Stimulated activated CD8-positive, alpha-beta memory T cell treated with anti-CD3 and anti-CD28 coated beads, Interleukin-7, amount 100 ng/mL, for 24 hours (primary cell): ENCODE data around the gene ANAPC15.
A peak's percentile ranks its signal among the peaks of the same experiment; 100 is the strongest.

Source experiments
- DNase-seq: peaks from one replicate; pipeline ENCODE4 v3.0.0-alpha.2; 2020; ENCODE audit warnings: low read depth

The ANAPC15 gene

DNA sequence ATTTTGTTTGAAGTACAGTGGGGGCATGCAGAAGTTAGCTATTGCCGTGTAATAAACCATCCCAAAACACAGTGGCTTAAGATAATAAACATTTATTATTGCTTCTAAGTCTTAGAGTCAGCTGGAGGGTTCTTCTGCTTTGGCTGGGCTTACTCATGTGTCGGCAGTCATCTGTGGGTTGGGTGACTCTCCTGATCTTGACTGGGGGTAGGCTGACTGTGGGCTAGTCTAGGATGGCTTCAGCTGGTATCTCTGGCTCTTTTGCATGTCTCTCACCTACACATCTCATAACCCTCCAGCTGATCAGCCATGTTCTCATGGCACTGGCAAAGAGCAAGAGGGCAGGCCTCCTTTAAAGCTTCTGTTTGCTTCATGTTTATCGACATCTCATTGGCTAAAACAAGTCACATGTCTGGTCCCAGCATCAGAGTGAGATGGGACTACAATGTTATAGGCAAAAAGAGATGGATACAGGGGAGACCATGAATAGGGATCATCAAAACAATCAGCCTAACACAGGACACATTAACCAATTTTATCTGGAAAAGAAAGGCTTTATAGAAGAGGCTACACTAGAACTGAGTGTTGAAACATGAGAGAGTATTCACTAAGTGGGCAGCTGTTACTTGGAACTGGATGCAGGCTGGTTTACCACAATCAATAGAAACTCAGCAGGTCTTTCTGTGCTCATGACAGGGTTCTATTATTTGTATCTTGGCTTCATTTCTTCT lies 26.7 kb downstream of the ANAPC15 start:
- DNase-seq: no peak

DNA sequence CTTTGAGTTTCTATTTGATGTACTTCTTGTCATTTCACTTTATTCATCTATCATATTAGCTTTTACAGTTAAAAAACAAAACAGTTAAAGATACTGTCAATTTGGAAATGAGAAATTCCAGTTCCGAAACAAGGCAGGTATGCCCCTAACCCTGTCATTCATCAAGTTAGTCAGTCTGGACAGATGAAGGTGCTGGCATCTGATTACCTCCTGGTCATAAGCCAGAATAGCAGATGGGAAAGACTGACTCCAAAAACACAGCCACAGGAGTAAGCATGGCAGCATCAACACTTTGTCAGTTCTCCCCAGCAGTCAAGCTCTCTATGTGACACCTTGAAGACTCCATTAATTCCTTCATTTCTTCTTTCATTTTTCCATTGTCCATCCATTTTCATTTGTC lies 27.5 kb downstream of the ANAPC15 start:
- DNase-seq: no peak

DNA sequence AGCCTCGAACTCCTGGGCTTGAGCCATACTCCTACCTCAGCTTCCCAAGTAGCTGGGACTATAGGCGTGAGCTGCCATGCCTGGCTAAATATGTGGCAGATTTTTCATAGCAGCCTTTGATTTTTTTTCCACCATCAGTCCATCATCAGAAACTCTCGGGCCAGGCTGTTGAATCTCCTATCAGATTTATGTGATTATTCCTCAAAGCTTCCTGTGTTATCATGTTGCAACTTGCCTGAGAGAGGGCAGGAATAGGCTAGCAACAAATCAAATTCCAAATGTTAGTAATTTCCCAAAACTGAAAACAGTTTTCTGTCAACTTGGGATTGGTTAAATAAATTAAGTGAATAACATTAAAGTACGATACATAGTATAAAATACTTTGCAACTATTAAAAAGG lies 28.4 kb downstream of the ANAPC15 start:
- no peak for DNase-seq

DNA sequence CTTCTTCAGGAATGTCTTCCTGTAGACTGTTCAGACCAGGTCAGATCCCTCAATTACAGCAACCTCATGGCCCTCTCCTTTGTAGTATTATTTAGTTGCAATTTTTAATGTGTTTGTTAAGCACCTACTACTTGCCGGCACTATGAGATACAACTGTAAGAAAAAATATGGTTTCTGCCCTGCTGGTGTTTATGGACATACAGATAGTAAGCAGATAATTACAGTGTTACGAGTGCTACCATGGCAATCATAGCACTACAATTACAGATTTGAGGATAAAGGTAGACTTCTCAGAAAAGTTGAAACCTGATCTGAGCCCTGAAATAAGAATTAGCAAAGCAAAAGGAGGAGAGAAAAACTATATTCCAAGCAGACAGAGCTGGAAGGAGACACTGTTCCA lies 29.1 kb downstream of the ANAPC15 start:
- no peak for DNase-seq

DNA sequence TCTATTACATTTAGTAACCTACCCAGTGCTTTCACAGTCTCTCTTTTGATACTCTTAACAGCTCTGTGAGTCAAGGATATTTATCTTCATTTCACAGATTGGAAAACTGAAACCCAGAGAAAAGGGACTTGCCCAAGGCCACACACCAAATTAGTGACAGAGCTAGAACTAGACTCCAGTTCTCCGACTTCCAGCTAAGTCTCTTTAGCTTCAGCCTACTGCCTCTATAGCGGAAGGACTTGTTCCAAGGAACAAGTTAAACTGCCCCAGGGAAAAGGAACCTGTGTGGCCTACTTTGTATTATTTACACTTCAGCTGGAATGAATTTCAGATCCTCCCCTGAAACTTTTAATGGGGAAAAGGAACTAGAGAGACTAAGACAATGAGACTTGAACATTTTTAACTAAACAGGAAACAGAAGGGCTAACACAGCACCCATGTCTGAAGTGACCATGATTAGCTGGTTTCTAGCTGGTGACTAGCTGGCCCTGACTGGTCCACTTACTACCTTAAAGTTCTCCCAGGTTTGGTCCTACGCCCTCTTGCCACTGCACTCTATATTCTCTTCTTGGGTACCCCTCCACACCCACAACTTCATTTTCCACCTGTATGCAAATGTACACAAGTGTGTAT lies 30.6 kb downstream of the ANAPC15 start:
- DNase-seq: no peak

DNA sequence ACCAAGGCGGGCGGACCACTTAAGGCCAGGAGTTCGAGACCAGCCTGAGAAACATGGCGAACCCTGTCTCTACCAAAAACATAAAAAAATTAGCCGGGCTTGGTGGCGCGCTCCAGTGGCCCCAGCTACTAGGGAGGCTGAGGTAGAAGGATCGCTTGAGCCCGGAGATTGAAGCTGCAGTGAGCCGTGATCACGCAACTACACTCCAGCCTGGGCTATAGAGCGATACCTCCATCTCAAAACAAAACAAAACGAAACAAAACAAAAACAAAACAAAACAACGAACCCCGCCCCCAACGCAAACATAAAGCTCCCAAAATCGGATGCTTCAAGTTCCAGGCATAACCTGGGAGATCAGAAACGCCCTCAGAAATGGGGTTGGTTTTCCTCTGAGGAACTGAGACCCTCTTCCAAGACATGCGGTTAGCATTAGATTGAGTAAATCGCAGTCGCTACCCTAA lies 31.3 kb downstream of the ANAPC15 start:
- DNase-seq: no peak

DNA sequence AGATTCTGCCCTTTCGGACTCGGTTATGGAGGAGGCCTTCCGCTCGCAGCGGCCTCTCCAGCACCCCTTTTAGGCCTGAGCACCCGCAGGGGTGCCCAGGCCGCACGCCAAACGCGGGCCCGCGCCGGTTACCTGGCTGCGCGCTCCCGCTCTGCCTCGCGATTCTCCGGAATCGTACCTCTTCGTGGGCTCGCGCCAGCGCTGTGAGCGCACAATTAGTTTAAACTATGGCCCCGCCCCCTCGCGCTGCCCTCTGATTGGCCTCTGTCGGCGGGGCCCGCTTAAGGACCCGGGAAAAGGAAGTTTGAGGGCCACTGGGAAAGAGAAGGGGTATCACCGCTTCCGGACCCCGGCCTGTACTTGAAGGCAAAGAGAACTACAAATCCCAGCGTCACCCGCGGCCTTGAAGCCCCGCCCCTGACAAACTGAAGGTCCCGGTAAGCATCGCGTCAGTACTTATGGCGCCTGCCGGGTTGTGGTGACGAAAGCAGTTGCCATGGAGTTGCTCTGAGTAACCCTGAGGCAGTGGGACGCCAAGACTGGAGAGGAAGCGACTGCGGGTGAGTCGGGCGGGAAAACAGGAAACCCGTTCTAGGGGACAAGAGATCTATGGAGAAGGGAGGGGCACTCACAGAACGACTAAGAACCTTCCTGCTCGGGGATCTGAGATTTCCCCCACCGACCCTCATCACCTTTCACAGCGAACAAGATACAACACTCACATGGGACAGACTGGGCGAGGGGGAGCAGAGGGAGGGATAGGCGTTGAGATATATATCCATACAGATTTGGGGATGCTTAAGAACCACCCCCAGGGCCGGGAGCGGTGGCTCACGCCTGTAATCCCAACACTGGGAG lies 31.9 kb downstream of the ANAPC15 start, which contains the start of the genes LRRC51 and NUMA1:
Gene LRRC51 (plus strand): TSS at position 525 of the 858 bp plus-strand sequence. CDS start 8,234 bp downstream, outside the sequence.
Gene NUMA1 (minus strand): TSS at position 217 of the 858 bp plus-strand sequence. CDS start 44,599 bp downstream, outside the sequence.
- peak; percentile 96 for DNase-seq

DNA sequence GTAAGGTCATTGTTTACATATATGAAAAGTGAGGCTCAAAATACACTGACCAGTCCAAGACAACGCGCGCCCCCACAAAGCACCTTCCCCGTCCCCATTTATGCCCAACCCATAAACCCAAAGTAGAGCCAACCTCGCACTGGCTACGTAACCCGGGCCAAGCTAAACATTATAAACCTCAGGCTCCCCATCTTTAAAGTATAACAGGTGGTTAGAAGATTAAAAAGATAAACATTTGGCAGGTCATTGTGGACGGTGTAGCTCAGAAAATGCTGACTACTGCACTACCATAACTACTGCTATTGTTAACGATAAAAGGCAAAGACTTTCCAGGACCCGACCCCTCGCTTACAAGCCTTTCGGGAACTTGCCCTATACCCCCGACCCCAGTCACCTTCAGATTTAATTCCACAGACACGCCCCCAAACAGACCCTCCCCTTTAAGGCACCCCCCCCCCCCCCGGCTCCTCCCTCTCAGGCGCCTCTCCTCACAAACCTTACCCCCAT lies 32.6 kb downstream of the ANAPC15 start:
- DNase-seq: no peak

DNA sequence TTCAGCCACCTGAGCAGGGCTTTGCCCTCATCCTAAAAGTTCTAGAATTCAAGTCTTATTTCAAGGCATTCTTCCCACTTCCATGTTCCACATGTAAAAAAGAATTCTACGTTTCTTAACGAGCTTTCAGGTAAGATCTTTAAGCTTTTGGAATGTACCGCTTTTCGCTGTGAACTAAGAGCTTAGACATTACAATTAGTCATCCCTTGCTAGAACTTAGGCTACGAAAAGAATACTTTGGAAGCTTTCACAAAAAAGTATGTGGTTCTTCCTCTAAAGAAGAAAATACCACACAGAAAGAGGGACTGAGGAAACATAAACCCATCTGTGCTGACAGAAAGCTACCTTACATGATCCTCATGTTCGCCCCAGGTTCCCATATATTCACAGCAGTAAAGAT lies 34.0 kb downstream of the ANAPC15 start:
- DNase-seq: no peak

DNA sequence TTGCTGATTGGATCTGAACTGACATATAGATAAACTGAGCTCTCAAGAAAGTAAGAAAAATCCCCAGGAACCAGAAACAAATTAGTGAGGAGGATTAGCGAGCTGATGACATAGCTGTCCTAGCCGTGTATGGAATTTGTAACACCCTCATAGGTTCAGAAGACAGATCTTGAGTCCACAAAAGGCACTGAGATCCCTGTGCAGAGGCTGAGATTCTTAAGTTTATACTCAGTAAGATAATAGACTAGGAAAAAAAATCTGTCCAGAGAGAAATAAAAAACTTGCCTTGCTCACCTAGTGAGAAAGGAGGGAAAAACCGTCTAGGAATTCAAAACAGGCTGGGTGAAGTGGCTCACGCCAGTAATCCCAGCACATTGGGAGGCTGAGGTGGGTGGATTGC lies 36.7 kb downstream of the ANAPC15 start:
- no peak for DNase-seq

DNA sequence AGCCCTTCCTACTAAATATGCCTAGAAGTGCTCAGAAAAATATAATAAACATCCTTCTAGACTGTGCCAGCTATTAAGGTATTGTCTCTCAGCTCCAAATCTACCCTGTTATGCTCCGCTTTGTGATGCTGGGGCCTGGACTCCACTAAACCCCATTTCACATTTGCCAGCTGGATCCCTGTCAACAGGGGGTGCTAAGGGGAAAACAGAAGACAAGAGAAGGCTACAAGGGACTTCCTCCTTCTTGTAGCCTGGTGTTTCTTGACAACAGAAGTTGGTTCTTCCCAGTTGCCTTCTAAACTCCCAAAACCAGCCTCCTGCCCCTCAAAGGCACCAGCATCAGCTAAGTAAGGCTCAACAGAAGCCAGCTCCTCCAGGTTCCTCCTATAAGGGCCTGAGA lies 37.4 kb downstream of the ANAPC15 start:
- DNase-seq: no peak

DNA sequence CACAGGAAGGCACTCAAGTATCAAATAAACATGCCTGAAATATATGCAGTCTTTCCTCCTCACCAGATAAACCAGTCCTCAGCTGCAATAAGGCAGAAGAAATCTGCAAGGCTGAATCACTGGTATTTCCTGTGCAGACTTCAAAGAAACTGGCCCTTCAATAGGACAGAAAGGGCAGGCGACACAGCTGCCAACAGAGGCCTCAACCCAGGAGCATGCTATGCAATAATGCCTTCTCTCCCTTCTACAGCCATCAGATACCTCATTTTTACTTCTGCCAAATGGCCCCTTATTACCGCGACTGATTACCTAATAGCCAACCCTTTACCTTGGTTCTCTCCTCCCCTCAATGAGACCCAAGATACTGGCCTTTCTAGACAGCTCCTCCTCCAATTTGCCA lies 40.1 kb downstream of the ANAPC15 start:
- DNase-seq: no peak

DNA sequence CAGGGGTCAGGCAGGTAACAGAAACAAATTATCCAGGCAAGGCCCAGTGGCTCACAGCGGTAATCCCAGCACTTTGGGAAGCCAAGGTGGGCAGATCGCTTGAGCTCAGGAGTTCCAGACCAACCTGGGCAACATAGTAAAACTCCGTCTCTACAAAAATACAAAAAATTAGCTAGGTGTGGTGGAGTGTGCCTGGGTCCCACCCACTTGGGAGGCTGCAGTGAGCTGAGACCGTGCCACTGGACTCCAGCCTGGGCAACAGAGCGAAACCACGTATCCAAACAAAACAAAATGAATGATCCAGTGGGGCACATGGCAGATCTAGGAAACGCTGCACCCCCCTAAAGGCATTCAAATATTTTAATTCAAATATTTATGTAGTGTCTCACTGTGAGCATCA lies 42.0 kb downstream of the ANAPC15 start:
- no peak for DNase-seq

DNA sequence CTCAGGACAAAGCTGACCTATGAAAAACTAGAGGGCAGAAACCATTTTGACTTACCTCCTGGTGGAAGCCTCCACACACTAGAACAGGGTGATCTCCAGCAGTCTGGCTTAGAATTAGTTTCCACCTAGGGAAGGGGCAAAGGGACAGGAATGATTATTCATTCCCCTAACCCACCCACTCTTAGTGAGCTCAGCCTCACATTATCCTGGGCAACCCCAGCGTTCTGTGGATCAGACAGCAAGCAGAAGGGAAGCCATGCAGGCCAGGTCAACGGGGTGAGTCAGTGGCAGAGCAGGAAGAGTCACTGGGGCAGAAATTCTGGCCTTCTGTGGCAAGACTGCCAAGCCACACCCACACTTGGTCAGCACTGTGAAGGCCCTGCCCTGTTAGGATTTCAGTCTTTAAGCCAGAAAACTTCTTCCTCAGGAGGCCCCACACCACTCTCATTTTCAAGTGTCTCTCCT lies 42.7 kb downstream of the ANAPC15 start:
- no peak for DNase-seq

DNA sequence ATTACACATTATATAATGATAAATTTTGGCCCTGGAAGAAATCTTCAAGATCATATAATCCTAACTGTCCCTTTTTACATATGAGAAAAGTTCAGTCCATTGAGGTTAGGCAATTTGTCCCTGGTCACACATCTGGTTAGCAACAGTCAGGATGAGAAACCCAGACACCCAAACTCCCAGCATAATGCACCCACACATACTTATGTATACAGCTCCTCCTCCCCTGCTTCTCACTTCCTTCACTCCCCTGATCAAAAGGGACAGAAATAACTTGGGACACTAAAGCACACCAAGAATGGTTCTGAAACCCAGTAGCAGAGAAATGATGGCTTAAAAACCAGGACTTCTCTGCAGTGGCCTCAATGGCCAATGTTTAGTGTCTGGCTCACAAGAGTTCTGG lies 43.3 kb downstream of the ANAPC15 start:
- no peak for DNase-seq

DNA sequence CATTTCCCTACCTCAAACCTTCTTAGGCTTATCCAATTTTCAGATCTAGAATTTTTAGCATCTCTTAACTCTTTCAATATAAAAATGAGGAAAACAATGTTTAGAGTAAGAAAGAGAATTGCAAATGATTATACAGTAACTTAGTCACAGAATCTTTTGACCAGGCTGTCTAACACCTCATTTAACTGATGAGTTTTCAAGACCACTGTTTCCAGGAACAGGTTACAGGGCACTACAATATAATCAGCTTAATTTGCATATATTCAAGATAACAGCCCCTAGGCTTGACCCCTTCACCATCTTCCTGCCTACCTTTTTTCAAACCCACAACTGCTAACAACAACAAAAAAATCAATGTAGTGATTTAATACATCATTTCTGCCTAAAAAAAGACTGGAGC lies 44.8 kb downstream of the ANAPC15 start:
- no peak for DNase-seq

DNA sequence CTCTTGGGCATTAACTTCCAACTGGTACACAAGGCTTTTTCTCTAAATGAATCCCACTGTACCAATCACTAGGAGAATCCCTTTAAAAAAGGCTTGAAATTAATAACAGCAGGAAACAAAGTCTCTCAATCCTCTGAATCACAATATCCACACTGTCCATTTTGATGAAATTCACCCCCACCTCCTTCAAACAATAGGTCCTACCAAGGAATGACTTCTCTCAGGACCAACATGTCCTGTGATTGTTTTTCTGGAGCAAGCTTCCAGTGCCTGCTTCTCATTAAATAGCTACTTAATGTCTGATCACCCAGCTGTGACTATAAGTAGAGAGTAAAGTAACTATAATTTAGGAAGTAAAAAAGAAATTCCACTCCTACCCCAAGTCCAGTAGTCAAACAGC lies 45.2 kb downstream of the ANAPC15 start:
- no peak for DNase-seq

DNA sequence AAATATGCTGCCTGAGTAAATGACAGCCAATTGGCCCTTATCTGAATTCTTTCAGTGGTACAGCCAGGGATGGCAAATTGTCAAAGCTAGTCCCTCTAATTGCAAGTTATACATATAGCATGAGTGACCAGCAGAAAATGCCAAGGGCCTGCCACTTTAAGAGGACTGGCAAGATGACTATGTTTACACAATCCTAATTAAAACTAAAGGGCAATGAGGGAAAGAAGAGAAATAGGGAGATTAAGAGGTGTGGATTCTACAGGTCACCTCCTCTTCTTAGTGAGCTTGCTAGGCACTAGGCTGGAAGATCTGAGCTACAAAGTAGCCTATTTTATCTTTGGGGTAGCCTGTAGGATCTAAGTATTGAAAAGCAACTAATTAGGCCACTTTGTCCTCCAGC lies 45.6 kb downstream of the ANAPC15 start:
- no peak for DNase-seq

DNA sequence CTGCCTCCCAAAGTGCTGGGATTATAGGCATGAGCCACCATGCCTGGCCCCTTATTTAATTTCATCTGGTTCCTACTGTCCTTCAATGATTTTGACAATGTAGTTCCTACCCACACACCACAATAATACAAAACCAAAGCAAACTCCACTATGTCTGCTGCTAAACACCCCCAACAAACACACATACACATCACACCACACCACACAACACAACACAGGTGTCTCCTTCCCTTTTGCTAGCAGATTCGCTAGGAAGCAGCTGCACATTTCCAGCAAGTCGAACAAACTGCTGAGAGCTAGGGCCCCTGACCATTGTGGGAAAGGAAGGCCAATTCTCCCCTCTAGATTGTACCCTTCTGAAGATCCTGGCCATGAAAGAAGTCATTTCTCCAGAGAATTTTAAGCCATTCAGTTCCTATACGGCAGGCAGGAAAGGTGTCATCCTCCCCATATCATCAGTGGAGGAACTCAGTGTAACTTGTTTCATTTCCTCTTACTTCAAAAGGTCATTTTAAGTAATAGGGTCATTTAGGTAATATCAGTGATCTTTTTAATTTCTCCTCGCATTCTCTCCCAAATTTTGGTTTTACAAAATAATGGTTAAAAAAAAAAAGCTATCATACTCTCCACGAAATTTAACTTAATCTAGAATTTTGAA lies 50.6 kb downstream of the ANAPC15 start:
- no peak for DNase-seq
